ENCODE results near the gene NDUFA1.
"Not testable (repeated sequence)": the region's sequence is repeated elsewhere in the genome, so short reads cannot be mapped to it uniquely, and the experiment has no call there.

Gene NDUFA1

DNA sequence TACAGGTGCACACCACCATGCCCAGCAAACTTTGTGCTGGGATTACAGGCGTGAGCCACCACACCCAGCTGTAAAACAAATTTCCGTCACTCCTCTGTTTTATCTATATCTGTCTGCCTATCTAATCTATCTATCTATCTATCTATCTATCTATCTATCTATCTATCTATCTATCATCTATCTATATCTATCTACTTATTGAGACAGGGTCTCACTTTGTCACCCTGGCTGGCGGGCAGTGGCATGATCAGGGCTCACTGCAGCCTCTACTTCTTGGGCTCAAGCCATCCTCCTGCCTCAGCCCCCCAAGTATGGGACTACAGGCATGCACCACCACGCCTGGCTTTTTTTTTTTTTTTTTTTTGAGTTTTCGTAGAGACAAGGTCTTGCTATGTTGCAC lies 44.7 kb downstream of the NDUFA1 start:
- no peak for DNase-seq

GRCh38 chrX:119917877-119918276 lies 46.2 kb downstream of the NDUFA1 start:
- no peak for DNase-seq

- DNase-seq, result no peak
Observed at GRCh38 chrX:119919835-119920585, 48.4 kb downstream of the NDUFA1 start.

- DNase-seq, result not testable (repeated sequence)
Observed at GRCh38 chrX:119922391-119922790, 50.8 kb downstream of the NDUFA1 start.

Measured in DMS79 treated with DMSO at 0.1 percent for 48 hours (cell line).